Neutrophil (primary cell): Measurements from ENCODE around the gene CCDC14.
"Not testable (repeated sequence)": the region's sequence is repeated elsewhere in the genome, so short reads cannot be mapped to it uniquely, and the experiment has no call there.

Experiments
- H3K27ac ChIP-seq: fragments of 200-600 bp; sonication (generic); 2 replicates; pipeline ENCODE4 v1.5.1; 2016; ENCODE audit warnings: mild to moderate bottlenecking, moderate library complexity
- H3K27me3 ChIP-seq: fragments of 200-600 bp; sonication (generic); 2 replicates; pipeline ENCODE4 v1.6.0; 2016; ENCODE audit warnings: mild to moderate bottlenecking
- H3K36me3 ChIP-seq: fragments of 200-600 bp; sonication (generic); 2 replicates; pipeline ENCODE4 v1.5.1; 2017
- H3K4me1 ChIP-seq, 2 experiments: fragments of 200-600 bp in 1 of 2; sonication (generic) in 1 of 2; 1 replicate in 1 of 2; 2 replicates in 1 of 2; pipeline versions ENCODE4 v1.5.1 to v1.6.1; 2013 to 2016; ENCODE audit warnings: low read depth in 1 of 2, low read length in 1 of 2, mild to moderate bottlenecking in 1 of 2, moderate library complexity in 1 of 2; ENCODE audit not compliant: control insufficient read depth in 1 of 2, insufficient read depth in 1 of 2
- H3K4me3 ChIP-seq, 2 experiments: fragments of 200-600 bp in 1 of 2; sonication (generic) in 1 of 2; 1 replicate in 1 of 2; 2 replicates in 1 of 2; pipeline ENCODE4 v1.5.1; 2013 to 2016; ENCODE audit warnings: low read depth in 1 of 2, low read length in 1 of 2, mild to moderate bottlenecking in 1 of 2, moderate library complexity in 1 of 2
- H3K9me3 ChIP-seq: fragments of 200-600 bp; sonication (generic); 2 replicates; pipeline ENCODE4 v1.5.1; 2016
- CTCF ChIP-seq: fragments of 200-600 bp; sonication (generic); IDR thresholded peaks from 2 replicates; pipeline ENCODE4 v1.5.1; 2016; ENCODE audit warnings: antibody characterized with exemption

Gene CCDC14

GRCh38 chr3:123986427-123986826 is 25.4 kb upstream of the CCDC14 start:
- no peak for TF ChIP-seq CTCF
- Histone ChIP-seq H3K4me3 (no peak overlapping the region), H3K27me3 (peaks cover 88% of the 10 kb centered on the region), H3K9me3 (no peaks in the 10 kb centered on the region), H3K27ac (no peak overlapping the region), H3K36me3 (no peaks in the 10 kb centered on the region), H3K4me1 (no peaks in the 10 kb centered on the region)

- Histone ChIP-seq H3K36me3 (no peaks in the 10 kb centered on the region), H3K4me1 (no peaks in the 10 kb centered on the region), H3K27me3 (peaks cover 93% of the 10 kb centered on the region), H3K27ac (no peak overlapping the region), H3K9me3 (no peaks in the 10 kb centered on the region), H3K4me3 (no peak overlapping the region)
- no peak for TF ChIP-seq CTCF
Measured at GRCh38 chr3:123984957-123985356, 23.9 kb upstream of the CCDC14 start.

GRCh38 chr3:123984350-123984749 is 23.3 kb upstream of the CCDC14 start:
- Histone ChIP-seq H3K4me1 (no peaks in the 10 kb centered on the region), H3K9me3 (no peaks in the 10 kb centered on the region), H3K27me3 (peaks cover 89% of the 10 kb centered on the region)

GRCh38 chr3:123981317-123981716 is 20.3 kb upstream of the CCDC14 start:
- H3K36me3 ChIP-seq, H3K4me3 ChIP-seq, H3K27ac ChIP-seq, H3K4me1 ChIP-seq, H3K9me3 ChIP-seq: not testable (repeated sequence)
- peaks cover 59% of the 10 kb centered on the region for H3K27me3 ChIP-seq

More at GRCh38 chr3:123984350-123984749, 23.3 kb upstream of the CCDC14 start:
- H3K27ac ChIP-seq: no peak overlapping the region
- H3K36me3 ChIP-seq: no peaks in the 10 kb centered on the region
- no peak overlapping the region for H3K4me3 ChIP-seq
- no peak for TF ChIP-seq CTCF

- Histone ChIP-seq H3K27ac (no peak overlapping the region), H3K4me1 (no peaks in the 10 kb centered on the region), H3K4me3 (no peak overlapping the region), H3K9me3 (no peaks in the 10 kb centered on the region), H3K27me3 (peaks cover 55% of the 10 kb centered on the region), H3K36me3 (no peaks in the 10 kb centered on the region)
- no peak for TF ChIP-seq CTCF
Measured at GRCh38 chr3:123980539-123980938, 19.5 kb upstream of the CCDC14 start.

- H3K27me3 ChIP-seq: peaks cover 51% of the 10 kb centered on the region
- H3K4me1 ChIP-seq, H3K27ac ChIP-seq, H3K9me3 ChIP-seq, H3K4me3 ChIP-seq, H3K36me3 ChIP-seq: not testable (repeated sequence)
- TF ChIP-seq CTCF: peak; percentile 43
Measured at GRCh38 chr3:123979525-123980501, 18.8 kb upstream of the CCDC14 start.

GRCh38 chr3:123976904-123977303 is 15.9 kb upstream of the CCDC14 start:
- H3K27ac ChIP-seq, H3K4me3 ChIP-seq: not testable (repeated sequence)
- H3K27me3 ChIP-seq: peaks cover 25% of the 10 kb centered on the region

GRCh38 chr3:123976181-123976898 is 15.3 kb upstream of the CCDC14 start:
- not testable (repeated sequence) for H3K27ac ChIP-seq, H3K4me3 ChIP-seq, H3K4me1 ChIP-seq, H3K9me3 ChIP-seq, H3K36me3 ChIP-seq
- H3K27me3 ChIP-seq: peaks cover 25% of the 10 kb centered on the region

More at GRCh38 chr3:123976904-123977303, 15.9 kb upstream of the CCDC14 start:
- H3K4me1 ChIP-seq, H3K36me3 ChIP-seq, H3K9me3 ChIP-seq: not testable (repeated sequence)
